Measurements from ENCODE around the gene RAB7B. TPM values are rescaled to one million over a fixed set of nuclear protein-coding genes. Genes with fewer than 3 reads are reported as not detected.

The RAB7B gene
- total and polyA plus RNA-seq, 9 of the 15 experiments (the other 6 are each of a cell fraction or from before 2014, with no cell fraction given) = 0.03 to 0.29 (median 0.07) TPM; not detected in 4

- Histone ChIP-seq H3K9me3 (replicated peaks; ENCODE audit: control insufficient read depth, insufficient read depth, low read depth, low read length) (no peaks in the 10 kb centered on the region), H3K9ac (ENCODE audit: insufficient read depth in 1 of 2, low read depth in 2 of 2, low read length in 2 of 2) (no peak overlapping the region), H3K4me1 (replicated peaks in 1 of 2; ENCODE audit: control insufficient read depth in 2 of 2, insufficient read depth in 2 of 2, low read length in 2 of 2) (no peaks in the 10 kb centered on the region), H4K20me1 (replicated peaks; ENCODE audit: control insufficient read depth, insufficient read depth, low read length) (no peaks in the 10 kb centered on the region), H3K27me3 (ENCODE audit: control insufficient read depth in 2 of 2, insufficient read depth in 2 of 2, low read length in 2 of 2) (peaks cover 29 to 48% of the 10 kb centered on the region in 2 experiments), H2AFZ (ENCODE audit: low read depth, low read length) (no peak overlapping the region), H3K36me3 (ENCODE audit: control insufficient read depth, insufficient read depth, low read length) (no peaks in the 10 kb centered on the region), H3K9me1 (ENCODE audit: control insufficient read depth, insufficient read depth, low read length) (no peaks in the 10 kb centered on the region), H3K4me3 (no peak overlapping the region), H3K4me2 (ENCODE audit: insufficient read depth, low read length) (no peak overlapping the region), H3K27ac (ENCODE audit: extremely low read depth, low read depth, low read length) (no peak overlapping the region), H3K79me2 (ENCODE audit: control insufficient read depth, insufficient read depth, low read length) (no peaks in the 10 kb centered on the region)
- WGBS (ENCODE audit: insufficient coverage, low coverage, missing lambda C conversion rate) = 0% methylated on average over 3 of the region's 3 CpGs
- DNase-seq (ENCODE audit: extremely low read depth in 1 of 4, low spot score in 3 of 4) = no peak
- intact Hi-C loops (cut with micrococcal nuclease) = no loop called here
- no TSS peak for BruUV-seq (replicated peaks)
- FAIRE-seq = no peak
- in situ Hi-C loops (cut with MboI) = no loop called here
- POLR2A ChIA-PET = no interaction called here
- no peak for ATAC-seq
- TF ChIP-seq CEBPB (tag; IDR thresholded peaks at IDR 0.05) (no peak), MTA1 (IDR thresholded peaks at IDR 0.05; ENCODE audit: borderline replicate concordance) (no peak)
- CTCF ChIA-PET (ENCODE audit: low intra/inter-chr PET ratio) = no interaction called here
Measured at GRCh38 chr1:206049919-206050600, 46.9 kb upstream of the RAB7B start.

GRCh38 chr1:206049293-206049692 is 46.1 kb upstream of the RAB7B start:
- intact Hi-C loops (cut with micrococcal nuclease) = no loop called here
- H3K9ac ChIP-seq (ENCODE audit: insufficient read depth in 1 of 2, low read depth in 2 of 2, low read length in 2 of 2) = no peak overlapping the region
- ChIA-PET POLR2A (no interaction called here), CTCF (ENCODE audit: low intra/inter-chr PET ratio) (no interaction called here)
- no peak overlapping the region for H2AFZ ChIP-seq (ENCODE audit: low read depth, low read length)
- no peaks in the 10 kb centered on the region for H3K79me2 ChIP-seq (ENCODE audit: control insufficient read depth, insufficient read depth, low read length)
- BruUV-seq (replicated peaks) = no TSS peak
- H3K4me3 ChIP-seq = no peak overlapping the region
- no peaks in the 10 kb centered on the region for H3K36me3 ChIP-seq (ENCODE audit: control insufficient read depth, insufficient read depth, low read length)
- no peaks in the 10 kb centered on the region for H3K9me1 ChIP-seq (ENCODE audit: control insufficient read depth, insufficient read depth, low read length)
- H3K27ac ChIP-seq (ENCODE audit: extremely low read depth, low read depth, low read length) = no peak overlapping the region
- H3K9me3 ChIP-seq (replicated peaks; ENCODE audit: control insufficient read depth, insufficient read depth, low read depth, low read length) = no peaks in the 10 kb centered on the region
- peaks cover 26 to 44% of the 10 kb centered on the region in 2 experiments for H3K27me3 ChIP-seq (ENCODE audit: control insufficient read depth in 2 of 2, insufficient read depth in 2 of 2, low read length in 2 of 2)
- FAIRE-seq = no peak
- no peak for ATAC-seq
- DNase-seq (ENCODE audit: extremely low read depth in 1 of 4, low spot score in 3 of 4) = no peak
- no peak for TF ChIP-seq CTBP1 (IDR thresholded peaks at IDR 0.05; ENCODE audit: borderline replicate concordance)
- TF ChIP-seq KDM5B (IDR thresholded peaks at IDR 0.05; ENCODE audit: insufficient replicate concordance, low read depth, low read length) = no peak
- TF ChIP-seq ILF3 (IDR thresholded peaks at IDR 0.05; ENCODE audit: borderline replicate concordance) = no peak
- no peak for TF ChIP-seq ZNF75A (CRISPR knock-in tag; IDR thresholded peaks at IDR 0.05)
- no peak for TF ChIP-seq PHB (CRISPR knock-in tag; IDR thresholded peaks at IDR 0.05)
- TF ChIP-seq ESRRA (IDR thresholded peaks at IDR 0.05; ENCODE audit: borderline replicate concordance, low read depth) = no peak
- TF ChIP-seq ZBTB9 (CRISPR knock-in tag; IDR thresholded peaks at IDR 0.05) = no peak
- no peak for TF ChIP-seq ZNF57 (CRISPR knock-in tag; IDR thresholded peaks at IDR 0.05)
- TF ChIP-seq FOXA1 (IDR thresholded peaks at IDR 0.05; ENCODE audit: borderline replicate concordance) = no peak
- TF ChIP-seq FIP1L1 (IDR thresholded peaks at IDR 0.05; ENCODE audit: low read depth, low read length, poor library complexity, severe bottlenecking) = no peak
- no peak for TF ChIP-seq PRMT5 (CRISPR knock-in tag; IDR thresholded peaks at IDR 0.05)
- no peak for TF ChIP-seq ZFX (CRISPR knock-in tag; IDR thresholded peaks at IDR 0.05)
- no peak for TF ChIP-seq SMAD4 (CRISPR knock-in tag; conservative IDR thresholded peaks at IDR 0.05)
- H3K4me1 ChIP-seq (replicated peaks in 1 of 2; ENCODE audit: control insufficient read depth in 2 of 2, insufficient read depth in 2 of 2, low read length in 2 of 2) = no peaks in the 10 kb centered on the region
- H4K20me1 ChIP-seq (replicated peaks; ENCODE audit: control insufficient read depth, insufficient read depth, low read length) = no peaks in the 10 kb centered on the region
- in situ Hi-C loops (cut with MboI) = no loop called here
- no peak overlapping the region for H3K4me2 ChIP-seq (ENCODE audit: insufficient read depth, low read length)
